Measurements from ENCODE around the gene ERC2. TPM values are rescaled to one million over a fixed set of nuclear protein-coding genes. Genes with fewer than 3 reads are reported as not detected.

The ERC2 gene
- total RNA-seq, 1 experiment from 2014 or later = 0.90 TPM

DNA sequence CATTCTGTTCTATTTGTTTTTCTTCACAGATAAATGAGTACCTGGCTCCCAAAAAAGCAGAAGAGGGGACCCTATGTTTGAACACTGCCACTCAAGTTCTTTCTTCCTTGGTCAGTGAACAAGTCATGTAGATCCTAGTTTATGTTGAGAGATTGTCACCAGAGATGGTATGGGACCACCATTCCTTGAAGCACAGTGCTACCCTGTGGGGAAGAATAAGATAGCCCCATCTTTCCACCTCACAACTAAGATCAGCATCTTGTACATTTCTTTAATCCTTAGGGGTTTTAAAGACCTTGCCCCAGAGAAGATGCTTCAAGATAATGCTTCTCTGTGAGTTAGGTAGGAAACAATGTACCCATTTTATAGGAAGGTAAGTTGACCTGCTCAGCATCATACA is 747.7 kb downstream of the ERC2 start:
- TF ChIP-seq, protein P1, sequence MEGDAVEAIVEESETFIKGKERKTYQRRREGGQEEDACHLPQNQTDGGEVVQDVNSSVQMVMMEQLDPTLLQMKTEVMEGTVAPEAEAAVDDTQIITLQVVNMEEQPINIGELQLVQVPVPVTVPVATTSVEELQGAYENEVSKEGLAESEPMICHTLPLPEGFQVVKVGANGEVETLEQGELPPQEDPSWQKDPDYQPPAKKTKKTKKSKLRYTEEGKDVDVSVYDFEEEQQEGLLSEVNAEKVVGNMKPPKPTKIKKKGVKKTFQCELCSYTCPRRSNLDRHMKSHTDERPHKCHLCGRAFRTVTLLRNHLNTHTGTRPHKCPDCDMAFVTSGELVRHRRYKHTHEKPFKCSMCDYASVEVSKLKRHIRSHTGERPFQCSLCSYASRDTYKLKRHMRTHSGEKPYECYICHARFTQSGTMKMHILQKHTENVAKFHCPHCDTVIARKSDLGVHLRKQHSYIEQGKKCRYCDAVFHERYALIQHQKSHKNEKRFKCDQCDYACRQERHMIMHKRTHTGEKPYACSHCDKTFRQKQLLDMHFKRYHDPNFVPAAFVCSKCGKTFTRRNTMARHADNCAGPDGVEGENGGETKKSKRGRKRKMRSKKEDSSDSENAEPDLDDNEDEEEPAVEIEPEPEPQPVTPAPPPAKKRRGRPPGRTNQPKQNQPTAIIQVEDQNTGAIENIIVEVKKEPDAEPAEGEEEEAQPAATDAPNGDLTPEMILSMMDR (conservative IDR thresholded peaks at IDR 0.05; ENCODE audit: low read depth, low read length) = peak; percentile 42
- TF ChIP-seq EZH2 (IDR thresholded peaks at IDR 0.05; ENCODE audit: borderline replicate concordance, low read depth, low read length, poor library complexity, severe bottlenecking) = no peak
- H3K27ac ChIP-seq (ENCODE audit: low read depth, low read length, poor library complexity, severe bottlenecking) = no peak overlapping the region
- ChIA-PET CTCF (no interaction called here), POLR2A (ENCODE audit: low non-redundant PET) (no interaction called here)
- H3K4me3 ChIP-seq (ENCODE audit: low read depth, low read length, poor library complexity, severe bottlenecking) = no peak overlapping the region
- peaks cover 60% of the 10 kb centered on the region for H3K4me1 ChIP-seq (ENCODE audit: insufficient read depth, low read length, poor library complexity, severe bottlenecking)
- H3K36me3 ChIP-seq (ENCODE audit: insufficient read depth, low read length, poor library complexity, severe bottlenecking) = no peaks in the 10 kb centered on the region
- H3K9me3 ChIP-seq (ENCODE audit: low read depth, low read length, poor library complexity, severe bottlenecking) = no peaks in the 10 kb centered on the region
- intact Hi-C loops (cut with micrococcal nuclease; ENCODE audit: unreplicated experiment) = loop anchor here (5.0 to 10.0 kb wide), 4 partner anchors 324 to 866 kb away; no protein-coding TSS in a partner anchor
- no peaks in the 10 kb centered on the region for H3K27me3 ChIP-seq (replicated peaks; ENCODE audit: insufficient read depth, low read depth, low read length, poor library complexity)
- peak; percentile 30 for DNase-seq (ENCODE audit: low spot score)
- no TSS peak for BruUV-seq (replicated peaks)

DNA sequence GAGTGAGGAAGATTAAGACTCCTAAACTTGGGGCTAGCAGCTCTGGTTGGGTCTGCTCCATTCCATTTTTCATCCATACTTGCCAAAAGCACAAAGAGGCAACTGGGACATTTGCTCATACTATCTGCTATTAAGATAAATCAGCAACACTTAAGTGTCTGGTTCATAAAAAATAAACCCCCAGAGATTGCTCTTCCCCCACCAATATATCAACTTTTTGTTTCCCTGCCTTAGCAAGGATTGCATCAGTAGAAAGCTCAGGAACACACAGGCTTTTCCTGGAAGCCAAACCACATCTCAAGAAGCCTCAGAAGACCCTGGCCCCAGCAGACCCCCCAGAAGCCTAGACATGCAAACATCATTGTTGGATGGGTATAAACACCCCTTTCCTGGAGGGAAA is 748.8 kb downstream of the ERC2 start:
- Histone ChIP-seq H3K4me3 (ENCODE audit: low read depth, low read length, poor library complexity, severe bottlenecking) (no peak overlapping the region), H3K36me3 (ENCODE audit: insufficient read depth, low read length, poor library complexity, severe bottlenecking) (no peaks in the 10 kb centered on the region), H3K27ac (ENCODE audit: low read depth, low read length, poor library complexity, severe bottlenecking) (peak overlapping the region; percentile 73), H3K9me3 (ENCODE audit: low read depth, low read length, poor library complexity, severe bottlenecking) (no peaks in the 10 kb centered on the region), H3K27me3 (replicated peaks; ENCODE audit: insufficient read depth, low read depth, low read length, poor library complexity) (no peaks in the 10 kb centered on the region), H3K4me1 (ENCODE audit: insufficient read depth, low read length, poor library complexity, severe bottlenecking) (peaks cover 49% of the 10 kb centered on the region)
- intact Hi-C loops (cut with micrococcal nuclease; ENCODE audit: unreplicated experiment) = loop anchor here (2.0 kb wide), 2 partner anchors 173 to 233 kb away; partner anchors contain the start of gene WNT5A
- BruUV-seq (replicated peaks) = no TSS peak
- POLR2A ChIA-PET (ENCODE audit: low non-redundant PET) = no interaction called here
- TF ChIP-seq, protein P1 (conservative IDR thresholded peaks at IDR 0.05; ENCODE audit: low read depth, low read length) = no peak
- no peak for TF ChIP-seq EZH2 (IDR thresholded peaks at IDR 0.05; ENCODE audit: borderline replicate concordance, low read depth, low read length, poor library complexity, severe bottlenecking)
- peak; percentile 21 for DNase-seq (ENCODE audit: low spot score)
- CTCF ChIA-PET = no interaction called here

DNA sequence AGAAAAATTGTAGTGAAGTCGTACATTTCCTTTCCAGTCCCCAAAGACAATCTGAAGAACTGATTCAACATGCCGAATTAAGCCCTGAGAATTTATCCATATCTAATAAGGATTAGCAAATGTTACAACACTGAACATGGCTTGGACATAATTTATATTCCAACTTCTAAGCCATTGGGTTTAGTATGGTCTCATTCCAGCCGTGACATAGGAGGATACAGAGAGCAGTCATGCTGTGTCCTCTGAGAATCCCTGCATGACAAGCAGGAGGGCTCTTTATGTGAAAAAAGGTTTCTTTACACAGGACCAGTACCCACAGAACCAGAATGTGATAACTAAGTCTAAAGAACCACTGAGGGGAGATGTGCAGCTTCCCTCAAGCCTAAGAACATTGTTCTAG is 749.3 kb downstream of the ERC2 start:
- Histone ChIP-seq H3K9me3 (ENCODE audit: low read depth, low read length, poor library complexity, severe bottlenecking) (no peaks in the 10 kb centered on the region), H3K36me3 (ENCODE audit: insufficient read depth, low read length, poor library complexity, severe bottlenecking) (no peaks in the 10 kb centered on the region), H3K4me1 (ENCODE audit: insufficient read depth, low read length, poor library complexity, severe bottlenecking) (peaks cover 44% of the 10 kb centered on the region), H3K27ac (ENCODE audit: low read depth, low read length, poor library complexity, severe bottlenecking) (peak overlapping the region; percentile 73), H3K4me3 (ENCODE audit: low read depth, low read length, poor library complexity, severe bottlenecking) (no peak overlapping the region), H3K27me3 (replicated peaks; ENCODE audit: insufficient read depth, low read depth, low read length, poor library complexity) (no peaks in the 10 kb centered on the region)
- ChIA-PET CTCF (no interaction called here), POLR2A (ENCODE audit: low non-redundant PET) (no interaction called here)
- TF ChIP-seq, protein P1 (conservative IDR thresholded peaks at IDR 0.05; ENCODE audit: low read depth, low read length) = no peak
- no peak for TF ChIP-seq EZH2 (IDR thresholded peaks at IDR 0.05; ENCODE audit: borderline replicate concordance, low read depth, low read length, poor library complexity, severe bottlenecking)
- no TSS peak for BruUV-seq (replicated peaks)
- intact Hi-C loops (cut with micrococcal nuclease; ENCODE audit: unreplicated experiment) = loop anchor here (2.0 kb wide), 2 partner anchors 172 to 232 kb away; partner anchors contain the start of gene WNT5A
- DNase-seq (ENCODE audit: low spot score) = peak; percentile 70

Measured in A673 (cell line).